ENCODE measurements around the gene DIP2C.

GRCh38 chr10:230758-231157 lies 458.7 kb downstream of the DIP2C start:
- TF ChIP-seq CTCF (IDR thresholded peaks at IDR 0.05): peak; percentile 62
- no peak for TF ChIP-seq EZH2 (IDR thresholded peaks at IDR 0.05)

Data from neural progenitor cell (in vitro differentiated cells).